ENCODE measurements around the gene HAUS7.
"Not testable (repeated sequence)": the region's sequence is repeated elsewhere in the genome, so short reads cannot be mapped to it uniquely, and the experiment has no call there.

HAUS7 gene

GRCh38 chrX:153406011-153406410, 64.4 kb downstream of the HAUS7 start:
- no peak for DNase-seq

- DNase-seq = no peak
Measured at GRCh38 chrX:153405426-153405825, 65.0 kb downstream of the HAUS7 start.

- not testable (repeated sequence) for DNase-seq
Measured at GRCh38 chrX:153404333-153404732, 66.0 kb downstream of the HAUS7 start.

- no peak for DNase-seq
Measured at GRCh38 chrX:153401133-153401764, 69.1 kb downstream of the HAUS7 start, which contains the start of gene PNMA6E. Gene PNMA6E, minus strand, starts transcription at chrX:153401350. Its CDS starts 2,501 bp downstream, at chrX:153398849.

GRCh38 chrX:153400146-153401132, 69.9 kb downstream of the HAUS7 start:
- peak; percentile 58 for DNase-seq

GRCh38 chrX:153398275-153398960, 72.0 kb downstream of the HAUS7 start:
- no peak for DNase-seq
